ENCODE results near the gene OR2AJ1. TPM values are rescaled to one million over a fixed set of nuclear protein-coding genes. Genes with fewer than 3 reads are reported as not detected.
"Not testable (repeated sequence)": the region's sequence is repeated elsewhere in the genome, so short reads cannot be mapped to it uniquely, and the experiment has no call there.

OR2AJ1 gene
- total RNA-seq, 6 experiments from 2014 or later = not detected

- H3K36me3 Mint-ChIP-seq (ENCODE audit: low read depth) = peaks cover 9% of the 10 kb centered on the region
- no peak overlapping the region for H3K27ac Mint-ChIP-seq
- TF ChIP-seq, protein P1, sequence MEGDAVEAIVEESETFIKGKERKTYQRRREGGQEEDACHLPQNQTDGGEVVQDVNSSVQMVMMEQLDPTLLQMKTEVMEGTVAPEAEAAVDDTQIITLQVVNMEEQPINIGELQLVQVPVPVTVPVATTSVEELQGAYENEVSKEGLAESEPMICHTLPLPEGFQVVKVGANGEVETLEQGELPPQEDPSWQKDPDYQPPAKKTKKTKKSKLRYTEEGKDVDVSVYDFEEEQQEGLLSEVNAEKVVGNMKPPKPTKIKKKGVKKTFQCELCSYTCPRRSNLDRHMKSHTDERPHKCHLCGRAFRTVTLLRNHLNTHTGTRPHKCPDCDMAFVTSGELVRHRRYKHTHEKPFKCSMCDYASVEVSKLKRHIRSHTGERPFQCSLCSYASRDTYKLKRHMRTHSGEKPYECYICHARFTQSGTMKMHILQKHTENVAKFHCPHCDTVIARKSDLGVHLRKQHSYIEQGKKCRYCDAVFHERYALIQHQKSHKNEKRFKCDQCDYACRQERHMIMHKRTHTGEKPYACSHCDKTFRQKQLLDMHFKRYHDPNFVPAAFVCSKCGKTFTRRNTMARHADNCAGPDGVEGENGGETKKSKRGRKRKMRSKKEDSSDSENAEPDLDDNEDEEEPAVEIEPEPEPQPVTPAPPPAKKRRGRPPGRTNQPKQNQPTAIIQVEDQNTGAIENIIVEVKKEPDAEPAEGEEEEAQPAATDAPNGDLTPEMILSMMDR (IDR thresholded peaks at IDR 0.05) = no peak
- H3K9me3 Mint-ChIP-seq = peaks cover 11% of the 10 kb centered on the region
- H3K4me1 Mint-ChIP-seq (ENCODE audit: low read depth) = no peaks in the 10 kb centered on the region; the same call in 1 of the 2 replicates
- no peaks in the 10 kb centered on the region for H3K27me3 Mint-ChIP-seq (ENCODE audit: insufficient read depth)
- H3K4me3 Mint-ChIP-seq = no peak overlapping the region
- DNase-seq = no peak
Measured at GRCh38 chr1:247935781-247936180, 11.1 kb downstream of the OR2AJ1 start.

- Mint-ChIP-seq H3K9me3 (peaks cover 13% of the 10 kb centered on the region), H3K27me3 (ENCODE audit: insufficient read depth) (no peaks in the 10 kb centered on the region), H3K36me3 (ENCODE audit: low read depth) (peaks cover 9% of the 10 kb centered on the region), H3K27ac (no peak overlapping the region), H3K4me1 (ENCODE audit: low read depth) (no peaks in the 10 kb centered on the region; the same call in 1 of the 2 replicates), H3K4me3 (no peak overlapping the region)
- TF ChIP-seq, protein P1 (IDR thresholded peaks at IDR 0.05) = no peak
- no peak for DNase-seq
Measured at GRCh38 chr1:247936415-247936814, 11.7 kb downstream of the OR2AJ1 start.

- DNase-seq; H3K4me3 Mint-ChIP-seq; H3K27ac Mint-ChIP-seq; H3K36me3 Mint-ChIP-seq (ENCODE audit: low read depth); H3K27me3 Mint-ChIP-seq (ENCODE audit: insufficient read depth); H3K4me1 Mint-ChIP-seq (ENCODE audit: low read depth): not testable (repeated sequence)
- TF ChIP-seq, protein P1 (IDR thresholded peaks at IDR 0.05) = peak; percentile 67
- H3K9me3 Mint-ChIP-seq = peaks cover 14% of the 10 kb centered on the region
Measured at GRCh38 chr1:247936965-247937734, 12.5 kb downstream of the OR2AJ1 start.

GRCh38 chr1:247942624-247943023 lies 17.9 kb downstream of the OR2AJ1 start:
- no peak for DNase-seq
- Mint-ChIP-seq H3K4me1 (ENCODE audit: low read depth) (no peaks in the 10 kb centered on the region), H3K27me3 (ENCODE audit: insufficient read depth) (no peaks in the 10 kb centered on the region), H3K4me3 (no peak overlapping the region), H3K9me3 (peaks cover 22% of the 10 kb centered on the region), H3K27ac (no peak overlapping the region), H3K36me3 (ENCODE audit: low read depth) (no peaks in the 10 kb centered on the region)
- TF ChIP-seq, protein P1 (IDR thresholded peaks at IDR 0.05) = no peak

GRCh38 chr1:247948558-247948957 lies 23.9 kb downstream of the OR2AJ1 start, which contains the start of gene OR2L8:
Gene OR2L8, plus strand, starts transcription at chr1:247948858. Its CDS starts 0 bp downstream, at chr1:247948858.
- H3K4me3 Mint-ChIP-seq = no peak within 1 kb of the TSS
- no peaks in the 10 kb centered on the region for H3K36me3 Mint-ChIP-seq (ENCODE audit: low read depth)
- TF ChIP-seq, protein P1 (IDR thresholded peaks at IDR 0.05) = no peak
- H3K27me3 Mint-ChIP-seq (ENCODE audit: insufficient read depth) = no peaks in the 10 kb centered on the region; the same call in 1 of the 2 replicates
- H3K4me1 Mint-ChIP-seq (ENCODE audit: low read depth) = no peaks in the 10 kb centered on the region
- H3K27ac Mint-ChIP-seq = no peak within 1 kb of the TSS
- DNase-seq = no peak
- peaks cover 42% of the 10 kb centered on the region for H3K9me3 Mint-ChIP-seq
